ENCODE measurements around the gene NEK10.

NEK10 gene

GRCh38 chr3:27090275-27091041, 278.7 kb downstream of the NEK10 start:
- DNase-seq = no peak

GRCh38 chr3:27089645-27090044, 279.5 kb downstream of the NEK10 start:
- DNase-seq = no peak

- no peak for DNase-seq
Measured at GRCh38 chr3:27089068-27089467, 280.1 kb downstream of the NEK10 start.

DNA sequence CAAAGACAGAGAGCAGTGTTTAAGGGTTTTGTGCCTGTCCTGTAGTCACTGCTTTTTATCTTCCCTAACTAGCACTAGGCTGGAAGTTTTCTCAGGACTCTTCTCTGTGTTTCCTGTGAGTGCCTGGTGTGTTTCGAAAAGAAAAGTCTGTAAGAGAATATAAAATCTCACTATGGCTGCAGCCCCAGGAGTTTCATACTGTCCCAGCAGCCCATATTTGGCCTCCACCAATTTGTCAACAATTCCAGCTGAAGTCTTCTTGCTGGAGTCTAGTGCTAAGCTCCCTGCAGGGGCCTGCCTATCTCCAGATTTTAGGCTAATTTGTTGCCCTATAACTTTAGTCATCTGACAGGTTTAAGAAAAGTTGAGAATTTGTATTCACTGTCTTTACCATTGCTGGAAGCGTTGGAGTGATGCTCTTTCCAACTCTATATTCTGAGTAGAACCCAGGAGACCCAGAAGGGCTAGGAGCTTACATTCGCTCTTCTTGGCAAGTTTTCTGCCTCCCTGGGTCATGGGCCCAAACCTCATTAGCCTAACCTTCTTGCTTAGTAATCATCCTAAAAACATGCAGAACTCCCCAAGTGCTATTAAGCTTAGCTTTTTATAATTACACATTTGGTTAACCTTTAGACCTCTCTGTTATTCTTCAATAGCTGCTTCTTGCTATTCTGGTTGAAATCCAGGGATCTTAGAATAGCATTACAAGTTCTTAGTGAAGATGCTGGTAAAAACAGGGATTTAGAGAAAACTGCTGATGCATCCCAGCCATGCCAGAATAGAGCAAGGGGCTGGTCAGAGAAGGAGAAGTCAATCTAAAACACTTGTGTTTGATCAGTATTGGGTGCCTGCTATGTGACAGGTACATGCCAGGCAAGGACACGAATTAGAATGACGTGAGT, 283.1 kb downstream of the NEK10 start:
- DNase-seq = no peak

DNA sequence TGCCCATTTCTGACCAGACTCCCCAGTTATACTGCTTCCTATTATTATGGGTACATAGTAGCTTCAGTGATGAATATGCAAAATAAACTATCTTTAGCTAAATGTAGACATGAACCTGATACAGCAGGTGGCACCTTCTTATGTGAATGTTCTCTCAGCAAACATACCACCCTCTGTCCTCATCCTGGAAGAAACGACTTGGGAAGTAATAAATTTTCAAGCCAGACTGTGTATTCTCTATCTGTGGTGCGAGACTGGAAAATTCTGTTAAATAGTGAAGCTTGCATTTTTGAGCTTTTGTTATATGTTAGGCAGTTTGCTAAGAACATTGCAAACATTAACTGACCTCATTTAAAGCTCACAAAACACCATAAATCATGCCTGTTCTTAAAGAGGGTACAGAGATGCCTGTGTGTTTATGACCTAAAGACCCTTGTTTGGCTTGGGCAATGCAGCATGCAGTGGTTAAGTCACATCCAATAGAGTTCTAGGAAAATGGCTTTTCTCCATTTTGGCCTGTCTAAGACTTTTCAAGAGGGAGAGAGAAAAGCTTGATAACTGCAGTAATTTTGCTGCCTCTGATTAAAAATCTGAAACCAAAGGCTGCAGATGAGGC, 287.1 kb downstream of the NEK10 start:
- no peak for DNase-seq

DNA sequence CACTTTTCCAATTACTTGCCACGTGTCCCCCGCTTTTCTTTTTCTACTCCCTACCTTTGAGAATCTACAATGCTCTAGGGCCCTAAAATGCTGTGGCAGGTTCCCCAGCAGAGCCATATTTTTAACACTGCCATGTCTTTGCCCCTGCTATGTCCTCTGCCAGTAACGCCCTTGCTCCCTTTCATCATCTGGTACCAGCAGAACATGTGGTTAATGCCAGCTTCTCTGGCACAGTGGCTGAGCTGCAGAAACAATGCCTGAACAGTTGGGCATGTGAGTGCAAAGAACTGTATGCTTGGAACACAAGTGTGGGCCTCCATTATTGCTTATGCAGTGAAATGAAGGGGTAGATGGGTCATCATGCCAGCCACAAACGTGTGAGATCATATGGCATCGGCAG, 287.6 kb downstream of the NEK10 start:
- DNase-seq = no peak

DNA sequence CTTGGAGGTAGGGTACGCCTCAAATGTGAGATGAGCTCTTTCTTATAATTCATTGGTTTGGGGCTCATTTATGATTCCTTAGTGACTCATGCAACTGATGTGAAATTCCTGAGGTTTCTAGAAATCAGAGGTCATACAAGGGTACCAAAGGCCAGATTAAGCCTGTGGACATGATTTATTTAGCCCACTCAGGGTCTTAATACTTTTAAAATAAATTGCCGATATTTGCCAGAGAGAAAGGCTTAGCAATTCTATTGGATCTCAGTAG, 289.0 kb downstream of the NEK10 start:
- no peak for DNase-seq

- DNase-seq = no peak
Measured at GRCh38 chr3:27079427-27080257, 289.5 kb downstream of the NEK10 start.

DNA sequence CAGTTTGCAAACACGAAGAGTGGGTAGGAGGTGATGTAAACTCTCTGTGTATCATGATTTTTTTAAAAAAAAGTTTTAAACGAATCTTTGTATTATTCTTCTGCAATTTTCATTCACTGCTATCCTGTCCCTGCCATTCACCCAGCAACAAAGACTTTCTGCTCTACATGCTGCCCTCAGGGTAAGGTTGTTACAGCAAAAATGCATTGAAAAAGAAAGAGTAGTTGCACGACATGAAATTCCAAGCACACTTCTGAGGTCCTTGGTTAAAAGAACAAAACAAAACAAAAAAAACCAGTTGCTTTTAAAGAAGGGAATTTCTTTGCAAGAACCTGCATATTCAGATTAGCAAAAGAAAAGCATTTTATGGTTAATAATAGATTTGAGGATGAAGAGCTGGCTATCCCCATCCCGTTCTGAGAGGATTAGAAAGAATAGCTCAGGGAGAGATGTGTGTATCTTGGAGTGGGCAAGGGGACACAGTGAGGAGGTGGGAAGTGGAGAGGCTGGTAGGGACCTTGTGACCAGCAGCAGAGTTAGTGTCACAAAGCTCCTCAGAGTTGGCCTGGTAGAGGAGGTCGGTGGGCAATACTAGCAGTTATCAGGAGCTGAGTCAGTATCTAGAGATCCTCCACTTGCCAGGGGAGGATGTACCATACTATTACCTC, 290.8 kb downstream of the NEK10 start:
- DNase-seq = no peak

GRCh38 chr3:27076815-27077630, 292.2 kb downstream of the NEK10 start:
- no peak for DNase-seq

DNA sequence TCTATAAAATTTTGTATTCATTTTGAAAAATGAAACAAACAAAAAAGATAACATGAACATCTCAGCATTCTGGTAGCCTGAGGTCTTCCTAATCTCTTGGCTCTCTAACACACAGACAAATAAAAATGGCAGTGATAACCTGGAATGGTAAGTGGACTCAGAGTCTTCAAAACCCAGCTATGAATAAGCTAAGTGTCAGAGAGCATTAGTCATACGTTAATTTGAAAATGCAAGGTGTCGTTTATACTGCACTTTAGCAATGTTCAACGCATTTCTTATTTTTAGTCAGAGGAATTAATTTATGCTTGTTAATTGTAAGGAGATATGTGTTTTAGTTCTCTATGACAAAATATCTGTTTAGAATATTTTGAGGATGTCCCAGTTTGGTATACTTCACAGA, 294.3 kb downstream of the NEK10 start:
- DNase-seq = no peak

GRCh38 chr3:27073912-27074311, 295.3 kb downstream of the NEK10 start:
- no peak for DNase-seq

DNA sequence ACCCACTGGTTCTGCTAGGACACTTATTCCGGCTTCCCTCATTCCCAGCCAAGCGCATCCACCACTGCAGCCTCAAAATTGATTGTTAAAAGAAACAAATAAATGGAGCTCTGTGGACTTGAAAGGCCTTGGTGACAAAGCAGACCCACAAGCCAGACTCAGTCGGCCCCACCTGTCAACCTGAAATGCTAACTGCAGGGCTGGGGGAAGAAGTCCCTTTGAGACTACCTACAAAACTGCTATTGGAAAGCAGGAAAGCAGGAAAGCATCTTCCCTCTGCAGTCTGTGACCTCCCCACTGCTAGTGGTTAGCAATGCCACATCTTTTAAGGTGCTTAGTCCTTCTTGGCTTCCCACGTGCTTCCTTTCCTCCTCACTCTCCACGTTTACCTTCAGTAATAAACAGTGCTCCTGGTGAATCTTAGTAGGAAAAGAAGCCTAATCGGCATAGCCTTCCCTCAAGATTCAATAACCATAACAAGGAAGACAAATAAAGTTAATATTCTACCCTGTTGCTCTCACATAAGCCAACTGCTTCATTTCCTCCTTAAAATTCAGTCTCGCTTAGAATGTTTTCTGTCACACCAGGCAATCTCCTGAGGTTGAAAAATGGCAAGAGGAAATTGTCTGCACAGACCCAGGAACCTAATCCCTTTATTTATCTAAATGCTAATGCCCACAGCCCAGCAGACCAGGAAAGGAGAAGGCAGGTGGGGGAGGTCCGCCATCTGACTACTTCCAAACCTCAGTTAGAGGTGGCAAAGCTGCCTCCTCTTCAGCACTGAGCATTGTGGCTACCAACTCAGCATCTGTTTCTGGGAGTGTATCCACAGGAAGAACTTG, 296.2 kb downstream of the NEK10 start:
- no peak for DNase-seq

DNA sequence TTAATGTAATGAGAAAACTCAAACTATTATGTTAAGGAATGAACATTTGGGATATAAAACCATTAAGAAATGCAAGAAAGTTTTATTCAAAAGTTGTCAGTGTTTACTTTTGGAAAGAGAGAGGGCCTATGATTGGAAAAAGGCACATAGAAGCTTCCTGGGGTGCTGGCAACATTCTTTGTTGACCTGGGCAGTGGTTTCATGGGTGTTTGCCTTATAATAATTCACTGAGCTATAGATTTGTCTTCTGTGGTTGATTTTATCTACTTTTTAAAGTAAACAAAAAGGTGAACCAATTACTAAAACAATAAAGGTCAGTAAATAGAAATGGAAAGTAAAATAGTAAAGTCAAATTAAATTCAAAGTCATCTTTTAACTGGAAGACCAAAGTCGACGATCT, 308.8 kb downstream of the NEK10 start:
- DNase-seq = no peak
